Esophagus muscularis mucosa (tissue), 3 donors: Measurements from ENCODE around the gene SYNPO2.

Experiments used
- CTCF ChIP-seq, 3 experiments: fragments of 200-600 bp in 2 of 3; fragments of 450-650 bp in 1 of 3; sonication (generic) in 2 of 3; IDR thresholded peaks; one replicate each; pipeline ENCODE4 v1.5.1; 2017 to 2019; ENCODE audit warnings: antibody characterized with exemption in 3 of 3, mild to moderate bottlenecking in 2 of 3, moderate library complexity in 1 of 3
- POLR2AphosphoS5 ChIP-seq, 2 donors: sonication (generic); formaldehyde crosslinking; IDR thresholded peaks; one replicate each; pipeline ENCODE4 v1.6.1; 2017; ENCODE audit warnings: antibody characterized with exemption in 2 of 2

- TF ChIP-seq POLR2AphosphoS5 (IDR thresholded peaks at IDR 0.05) (no peak), CTCF (IDR thresholded peaks at IDR 0.05) (no peak)
Measured at GRCh38 chr4:119014658-119015057, 126.0 kb downstream of the SYNPO2 start.
